ENCODE measurements around the gene SRGAP3.
"Not testable (repeated sequence)": the region's sequence is repeated elsewhere in the genome, so short reads cannot be mapped to it uniquely, and the experiment has no call there.

Gene SRGAP3

DNA sequence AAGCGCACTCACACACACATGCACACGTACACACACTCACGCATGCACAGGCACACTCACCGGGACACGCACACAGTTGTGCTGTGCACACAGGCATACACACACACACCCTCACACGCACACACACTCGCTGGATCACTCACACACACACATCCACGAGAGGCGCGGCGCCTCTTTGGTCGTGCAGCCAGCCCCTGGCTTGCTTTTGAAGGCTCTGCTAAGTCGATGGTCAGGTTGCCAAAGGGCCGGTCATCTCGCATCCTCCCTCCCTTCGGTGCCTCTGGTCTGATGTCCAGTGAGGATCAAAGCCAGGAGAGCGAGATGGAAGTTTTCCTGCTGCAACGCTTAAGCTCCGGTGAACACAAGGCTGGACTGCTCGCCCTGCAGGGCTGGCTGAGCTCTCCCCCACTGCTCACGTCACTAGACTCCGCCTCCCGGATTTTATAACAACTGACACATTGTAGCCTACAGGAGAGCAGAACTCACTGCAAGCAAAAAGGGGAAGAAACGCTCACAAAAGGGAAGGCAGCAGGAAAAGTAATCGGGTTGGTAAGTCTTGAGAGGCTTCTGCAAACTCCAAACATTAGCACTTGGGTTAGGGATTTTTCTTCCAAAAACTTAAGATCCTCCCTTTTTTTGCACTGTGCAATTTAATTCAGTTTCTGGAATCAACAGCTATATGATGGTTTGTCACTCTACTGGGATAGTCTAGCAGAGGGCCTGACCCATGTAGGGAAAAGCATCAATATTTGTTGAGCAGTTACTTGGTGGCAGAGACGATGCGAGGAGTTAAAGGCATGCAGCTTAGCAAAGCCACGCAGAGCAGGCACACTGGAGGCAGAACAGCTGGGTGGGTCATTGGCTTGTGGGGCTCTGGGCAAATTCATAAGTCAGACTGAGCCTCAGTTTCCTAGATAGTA, at the start of gene SRGAP3:
SRGAP3 (minus strand) TSS at position 374 of the 920 bp plus-strand sequence. CDS start 695 bp downstream, outside the sequence.
- DNase-seq (ENCODE audit: low read depth): peak; percentile 35

DNA sequence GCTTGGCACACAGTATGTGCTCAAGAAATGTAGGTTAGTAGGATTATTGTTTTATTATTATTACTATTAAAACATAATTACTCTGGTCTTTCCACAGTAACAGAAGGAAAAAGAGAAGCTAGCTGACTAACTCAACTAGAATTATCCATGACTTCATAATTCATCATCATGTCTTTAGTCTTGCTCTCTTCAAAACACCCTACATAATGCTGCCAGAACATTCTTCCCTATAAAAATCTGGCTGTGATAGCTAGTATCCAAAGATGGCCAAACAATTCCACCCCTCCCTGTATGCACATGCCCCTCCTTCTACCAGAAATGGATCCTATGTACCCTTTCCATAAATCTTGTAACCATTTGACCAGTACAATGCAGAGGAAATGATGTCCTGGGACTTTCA, 48.8 kb upstream of the SRGAP3 start:
- DNase-seq (ENCODE audit: low read depth): no peak

DNA sequence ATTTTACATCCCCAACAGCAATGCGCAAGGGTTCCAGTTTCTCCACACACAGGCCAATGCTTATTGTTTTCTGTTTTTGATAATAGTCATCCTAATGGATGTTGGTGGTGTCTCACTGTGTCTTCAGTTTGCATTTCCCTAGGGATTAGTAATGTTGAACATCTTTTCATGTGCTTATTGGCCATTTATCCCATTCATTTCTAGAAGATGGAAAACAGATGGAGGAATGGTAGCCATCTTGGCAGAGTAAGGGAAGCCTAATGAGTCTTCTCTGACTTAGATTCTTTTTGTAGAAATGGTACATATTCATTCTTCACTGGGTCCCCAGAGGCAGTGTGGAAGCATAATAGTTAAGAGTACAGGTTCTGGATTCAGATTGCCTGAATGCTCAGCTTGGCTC, 46.8 kb upstream of the SRGAP3 start:
- no peak for DNase-seq (ENCODE audit: low read depth)

DNA sequence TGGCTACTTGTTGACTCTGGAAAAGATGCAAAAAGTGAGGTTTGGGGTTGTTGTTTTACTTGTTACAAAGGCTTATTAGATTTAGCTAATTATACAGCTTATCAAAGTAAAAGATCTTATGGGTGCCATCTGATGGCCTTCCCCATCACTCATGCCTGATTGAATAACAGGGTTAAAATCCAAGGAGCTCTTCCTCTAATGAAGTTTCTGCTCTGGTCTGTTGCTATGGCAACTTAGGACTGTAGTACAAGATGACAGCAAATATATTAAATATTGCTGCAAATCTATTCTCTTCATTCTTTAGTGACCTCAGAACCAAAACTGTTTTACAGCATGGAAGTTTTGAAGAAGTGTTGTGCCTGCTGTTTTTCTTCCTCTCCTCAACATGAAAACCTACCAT, 45.6 kb upstream of the SRGAP3 start:
- DNase-seq (ENCODE audit: low read depth): no peak

DNA sequence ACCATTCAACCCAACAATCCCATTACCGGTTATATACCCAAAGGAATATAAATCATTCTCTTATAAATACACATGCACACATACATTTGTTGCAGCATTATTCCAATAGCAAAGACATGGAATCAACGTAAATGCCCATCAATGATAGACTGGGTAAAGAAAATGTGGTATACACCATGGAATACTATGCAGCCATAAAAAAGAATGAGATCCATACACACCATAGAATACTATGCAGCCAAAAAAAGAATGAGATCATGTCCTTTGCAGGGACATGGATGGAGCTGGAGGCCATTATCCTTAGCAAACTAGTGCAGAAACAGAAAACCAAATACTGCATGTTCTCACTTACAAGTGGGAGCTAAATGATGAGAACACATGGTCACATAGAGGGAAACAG, 44.5 kb upstream of the SRGAP3 start:
- not testable (repeated sequence) for DNase-seq (ENCODE audit: low read depth)

DNA sequence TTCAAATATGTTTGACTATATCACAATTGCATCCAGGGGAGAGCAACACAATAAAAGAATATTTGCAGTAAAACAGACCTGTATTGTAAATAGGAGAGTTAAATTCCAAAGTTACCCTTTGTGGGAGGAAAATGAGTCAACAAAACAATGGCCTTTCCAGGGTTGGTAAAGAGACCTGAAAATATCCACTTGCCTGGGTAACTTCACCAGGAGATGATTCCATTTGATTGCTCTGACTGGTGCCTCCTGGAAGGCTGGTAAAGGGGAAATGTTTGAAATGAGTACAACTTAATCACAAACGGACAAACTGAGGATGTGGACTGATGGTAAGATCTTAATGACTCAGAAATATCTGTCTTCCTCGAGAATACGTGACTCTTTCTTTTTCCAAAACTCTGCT, 43.6 kb upstream of the SRGAP3 start:
- no peak for DNase-seq (ENCODE audit: low read depth)

DNA sequence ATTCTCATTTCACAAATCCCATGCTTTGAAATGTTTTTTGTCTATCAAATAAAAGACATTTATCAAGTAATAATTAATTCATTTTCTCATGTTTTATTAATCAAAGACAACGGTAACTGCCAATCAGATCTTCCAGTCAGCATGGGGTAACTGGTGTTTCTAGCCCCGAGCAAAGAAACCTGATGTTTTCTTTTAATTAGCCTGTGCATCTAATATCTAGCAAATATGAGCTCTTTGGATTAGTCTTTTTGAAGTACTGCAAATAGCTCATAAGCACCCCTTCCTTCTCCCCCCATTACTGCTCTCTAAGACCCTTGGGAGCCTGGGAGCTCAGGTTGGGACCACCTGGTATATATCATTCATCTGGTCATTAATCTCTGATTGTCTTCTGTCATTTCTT, 43.1 kb upstream of the SRGAP3 start:
- no peak for DNase-seq (ENCODE audit: low read depth)

DNA sequence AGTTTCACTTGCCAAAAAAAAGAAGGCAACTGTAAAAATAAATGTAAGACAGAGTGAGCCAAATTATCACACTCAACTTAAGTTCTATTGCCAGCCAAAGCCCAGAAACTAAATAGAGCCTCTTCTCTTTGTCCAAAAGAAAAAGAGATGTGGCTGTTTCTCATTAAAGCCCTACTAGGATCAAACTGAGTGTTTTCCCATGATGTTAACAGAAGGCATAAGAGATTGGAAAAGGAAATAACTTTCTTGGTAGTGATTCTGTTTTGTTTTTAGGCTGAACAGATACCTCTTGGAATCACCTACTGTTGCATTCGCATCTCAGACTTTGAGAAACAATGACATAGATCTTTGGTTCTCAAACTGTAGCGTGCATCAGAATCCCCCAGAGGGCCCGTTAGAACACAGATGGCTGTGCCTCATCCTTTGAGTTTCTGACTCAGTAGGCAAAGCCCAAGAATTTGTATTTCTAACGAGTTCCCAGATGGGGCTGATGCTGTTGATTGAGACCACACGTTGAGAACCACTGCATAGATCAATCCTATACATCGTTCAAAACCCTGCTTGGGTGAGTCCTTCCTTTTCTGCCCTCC, 42.5 kb upstream of the SRGAP3 start:
- no peak for DNase-seq (ENCODE audit: low read depth)

DNA sequence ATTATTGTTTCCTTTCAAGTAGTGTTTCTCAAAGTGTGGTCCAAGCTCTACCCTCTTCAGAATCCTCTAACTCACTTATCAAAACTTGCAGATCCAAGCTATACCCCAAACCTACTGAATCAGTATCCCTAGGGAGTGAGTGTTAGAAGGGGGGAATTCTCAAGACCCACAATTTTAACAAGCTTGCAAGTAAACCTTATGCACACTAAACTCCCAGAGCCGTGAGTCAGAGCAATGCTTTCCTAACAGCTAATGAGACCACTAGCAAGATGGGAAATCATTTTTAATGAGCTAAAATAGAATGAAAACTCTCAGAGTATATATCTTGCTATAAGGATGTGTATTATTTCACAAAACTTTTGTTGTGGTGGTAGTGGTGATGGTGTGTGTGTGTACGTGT, 41.1 kb upstream of the SRGAP3 start:
- no peak for DNase-seq (ENCODE audit: low read depth)

DNA sequence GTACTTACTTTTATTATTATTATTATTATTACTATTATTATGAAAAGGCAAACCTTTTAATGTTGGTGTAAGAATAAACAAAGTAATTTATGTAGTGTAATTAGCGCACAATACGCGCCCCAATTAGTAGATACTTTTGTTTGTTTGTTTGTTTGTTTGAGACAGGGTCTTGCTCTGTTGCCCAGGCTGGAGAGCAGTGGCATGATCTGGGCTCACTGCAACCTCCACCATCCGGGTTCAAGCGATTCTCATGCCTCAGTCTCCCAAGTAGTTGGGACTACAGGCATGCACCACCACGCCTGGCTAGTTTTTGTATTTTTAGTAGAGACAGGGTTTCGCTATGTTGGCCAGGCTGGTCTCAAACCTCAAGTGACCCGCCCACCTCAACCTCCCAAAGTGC, 32.1 kb upstream of the SRGAP3 start:
- not testable (repeated sequence) for DNase-seq (ENCODE audit: low read depth)

DNA sequence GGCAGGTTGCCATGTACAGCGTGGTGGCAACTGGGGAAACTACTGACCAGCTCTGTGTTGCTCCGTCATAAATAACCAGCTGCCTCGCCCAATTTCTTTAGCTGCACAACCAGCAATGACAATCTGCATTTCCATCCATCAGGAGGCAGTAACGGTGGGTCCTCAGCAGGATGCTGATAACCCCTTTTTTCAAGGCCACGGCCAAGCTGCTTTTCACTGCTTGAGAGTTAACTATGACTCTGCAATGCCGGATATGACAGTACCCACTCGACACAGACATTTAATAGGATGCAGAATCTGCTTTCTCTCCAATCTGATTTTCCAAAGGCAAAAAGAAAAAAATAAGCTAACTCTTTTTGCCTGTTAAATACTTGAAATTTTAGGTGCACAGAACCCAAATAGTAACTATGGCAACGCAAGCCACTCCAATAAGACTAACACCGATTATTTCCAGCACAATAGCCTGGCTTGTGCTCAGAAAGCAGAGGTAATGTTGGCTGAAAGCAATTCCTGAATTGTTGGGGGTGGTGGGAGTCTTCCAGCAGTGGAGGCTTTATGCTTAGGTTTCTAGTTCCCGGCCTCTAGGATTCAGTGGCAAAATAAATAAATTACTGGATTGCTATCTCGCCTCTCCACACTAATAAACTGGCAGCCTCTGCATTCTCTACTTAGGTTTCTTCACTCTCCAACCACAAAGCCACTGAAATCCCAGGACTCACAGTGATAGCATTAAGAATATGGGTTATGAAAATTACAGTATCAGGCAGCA, 31.2 kb upstream of the SRGAP3 start:
- no peak for DNase-seq (ENCODE audit: low read depth)

DNA sequence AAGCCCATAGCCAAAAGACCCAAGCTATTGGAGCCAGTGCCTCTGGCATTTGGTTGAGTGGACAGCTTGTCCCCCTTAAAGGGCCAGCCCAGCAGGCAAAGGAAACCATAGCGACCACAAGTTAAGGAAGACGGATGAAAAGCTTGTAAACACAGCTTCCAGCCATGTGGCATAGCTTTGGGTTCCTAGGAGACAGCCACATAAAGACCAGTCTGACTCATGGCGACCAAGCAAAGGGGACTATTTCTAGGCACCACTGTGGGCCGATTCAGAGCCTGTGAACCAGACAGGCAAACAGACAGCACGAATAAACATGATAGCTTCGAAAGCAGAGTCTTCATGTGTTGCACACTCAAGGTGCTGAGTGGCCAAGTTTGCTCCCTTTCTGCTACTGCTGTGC, 30.5 kb upstream of the SRGAP3 start:
- no peak for DNase-seq (ENCODE audit: low read depth)

DNA sequence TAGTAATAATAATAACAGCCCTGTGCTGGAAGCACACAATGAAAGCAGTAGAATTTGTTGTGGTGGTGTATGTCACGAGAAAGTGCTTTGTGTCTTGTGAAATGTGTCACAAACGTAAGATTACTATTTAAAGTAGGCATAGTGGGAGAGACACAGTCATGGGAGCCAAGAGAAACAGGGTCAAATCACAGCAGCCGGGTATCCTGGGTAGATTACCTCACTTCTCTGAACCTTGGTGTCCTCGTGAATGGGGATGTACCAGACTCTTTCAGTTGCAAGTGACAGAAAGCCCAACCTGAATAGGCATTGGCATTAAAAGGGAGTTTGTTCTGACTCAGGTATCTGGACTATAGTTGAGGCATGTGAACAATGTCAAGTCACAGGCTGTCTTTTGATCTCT, 29.1 kb upstream of the SRGAP3 start:
- DNase-seq (ENCODE audit: low read depth): no peak

DNA sequence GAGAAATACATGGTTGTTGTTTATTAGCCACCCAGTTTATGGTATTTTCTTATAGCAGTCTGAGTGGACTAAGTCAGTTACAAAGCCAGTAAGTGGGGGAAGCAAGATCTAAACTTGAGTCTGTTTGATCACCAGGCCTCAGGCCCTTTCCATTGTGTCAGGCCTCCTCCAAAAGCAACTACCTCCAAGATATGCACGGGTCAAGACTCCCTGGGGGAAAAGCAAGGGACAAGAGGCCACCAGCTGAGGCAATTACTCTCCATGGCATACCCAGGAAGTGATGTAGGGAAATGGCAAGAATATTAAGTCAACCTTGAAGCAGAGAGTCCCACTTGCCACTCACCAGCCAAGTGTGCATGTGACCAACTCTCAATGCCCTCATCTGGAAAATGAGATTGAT, 28.6 kb upstream of the SRGAP3 start:
- DNase-seq (ENCODE audit: low read depth): no peak

DNA sequence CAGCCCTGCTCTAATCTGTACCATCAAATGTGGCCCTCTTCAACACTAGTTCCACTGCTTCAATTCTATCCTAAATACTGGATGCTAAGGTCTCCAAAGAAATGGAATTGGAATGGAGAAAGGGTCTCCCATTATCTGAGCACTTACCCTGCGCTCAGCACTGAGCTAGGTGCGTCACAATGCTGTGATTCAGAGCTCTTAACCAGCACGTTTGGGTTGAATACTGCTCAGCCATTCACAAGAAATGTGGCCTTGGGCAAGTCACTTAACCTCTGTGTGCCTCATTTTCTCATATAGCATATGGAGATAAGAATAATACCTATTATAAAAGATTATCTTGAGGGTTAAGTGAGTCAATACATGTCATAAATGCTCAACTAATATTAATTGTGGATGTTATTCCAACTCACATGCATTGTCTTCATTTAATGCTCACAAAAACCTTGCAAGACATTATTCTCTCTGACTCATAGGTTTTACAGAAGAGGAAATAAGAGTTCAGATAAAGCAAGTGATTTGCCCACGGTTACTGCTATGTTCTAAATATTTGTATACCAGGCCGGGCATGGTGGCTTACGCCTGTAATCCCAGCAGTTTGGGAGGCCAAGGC, 27.4 kb upstream of the SRGAP3 start:
- no peak for DNase-seq (ENCODE audit: low read depth)

DNA sequence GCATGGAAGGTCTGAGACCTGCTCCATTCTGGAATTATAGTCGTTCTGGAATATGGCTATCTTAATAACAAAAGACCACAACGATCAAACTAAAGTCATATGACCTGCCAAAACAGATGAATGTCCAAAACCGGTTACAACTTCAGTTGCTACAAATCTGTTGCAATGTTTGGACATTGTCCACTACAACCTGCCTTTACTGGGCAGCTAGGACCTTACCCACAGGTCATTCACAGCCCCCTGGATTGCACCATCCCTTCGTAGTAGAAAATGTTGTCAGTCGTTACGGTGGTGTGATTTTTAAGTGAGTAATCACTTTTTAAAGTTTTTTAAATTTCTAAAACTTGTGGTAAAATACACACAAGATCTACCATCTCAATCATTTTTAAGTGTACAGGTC, 22.5 kb upstream of the SRGAP3 start:
- no peak for DNase-seq (ENCODE audit: low read depth)

DNA sequence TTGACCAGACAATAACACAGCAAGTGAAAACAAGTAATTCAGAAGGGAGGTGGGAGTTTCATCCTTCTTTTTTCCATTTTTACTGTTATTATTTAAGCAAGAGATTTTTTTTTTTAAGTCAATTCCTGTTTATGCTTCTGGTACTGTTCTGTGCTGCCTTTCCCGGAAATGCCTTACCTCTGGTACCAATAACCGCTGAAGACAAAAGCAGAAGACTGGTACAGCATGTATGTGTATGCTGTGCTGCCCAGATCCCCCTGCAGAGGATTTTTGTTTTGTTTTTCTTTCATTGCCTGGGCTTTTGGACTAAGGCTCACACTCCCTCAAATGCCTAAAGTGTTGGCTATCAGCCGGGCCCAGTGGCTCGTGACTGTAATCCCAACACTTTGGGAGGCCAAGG, 21.3 kb upstream of the SRGAP3 start:
- DNase-seq (ENCODE audit: low read depth): no peak

DNA sequence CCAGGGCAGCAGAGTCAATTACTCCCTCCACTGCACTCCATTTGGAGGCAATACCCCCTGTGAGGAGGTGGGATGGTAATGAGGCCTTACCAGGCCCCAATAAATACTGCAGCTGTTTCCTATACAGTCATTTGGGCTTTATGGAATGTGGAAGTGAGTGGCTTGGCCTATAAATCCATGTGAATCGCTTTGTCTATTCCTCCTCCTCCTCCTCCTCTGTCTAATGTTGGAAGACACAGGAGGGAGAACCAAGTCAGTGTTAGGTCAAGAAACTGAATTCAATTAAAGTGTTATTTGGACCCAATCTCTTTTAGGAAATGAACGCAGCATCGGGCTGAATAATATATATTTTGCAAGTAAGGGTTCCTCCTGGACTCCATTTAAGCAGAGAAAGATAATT, 17.3 kb upstream of the SRGAP3 start:
- DNase-seq (ENCODE audit: low read depth): no peak

DNA sequence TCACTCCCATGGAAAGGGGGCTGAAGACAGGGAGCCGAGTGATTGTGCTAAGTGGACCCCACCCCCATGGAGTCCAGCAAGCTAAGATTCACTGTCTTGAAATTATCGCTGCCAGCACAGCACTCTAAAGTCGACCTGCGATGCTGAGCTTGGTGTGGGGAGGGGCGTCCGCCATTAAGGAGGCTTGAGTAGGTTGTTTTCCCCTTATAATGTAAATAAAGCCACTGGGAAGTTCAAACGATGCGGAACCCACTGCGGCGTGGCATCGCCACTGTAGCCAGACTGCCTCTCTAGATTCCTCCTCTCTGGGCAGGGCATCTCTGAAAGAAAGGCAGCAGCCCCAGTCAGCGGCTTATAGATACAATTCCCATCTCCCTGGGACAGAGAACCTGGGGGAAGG, 10.9 kb upstream of the SRGAP3 start:
- no peak for DNase-seq (ENCODE audit: low read depth)

DNA sequence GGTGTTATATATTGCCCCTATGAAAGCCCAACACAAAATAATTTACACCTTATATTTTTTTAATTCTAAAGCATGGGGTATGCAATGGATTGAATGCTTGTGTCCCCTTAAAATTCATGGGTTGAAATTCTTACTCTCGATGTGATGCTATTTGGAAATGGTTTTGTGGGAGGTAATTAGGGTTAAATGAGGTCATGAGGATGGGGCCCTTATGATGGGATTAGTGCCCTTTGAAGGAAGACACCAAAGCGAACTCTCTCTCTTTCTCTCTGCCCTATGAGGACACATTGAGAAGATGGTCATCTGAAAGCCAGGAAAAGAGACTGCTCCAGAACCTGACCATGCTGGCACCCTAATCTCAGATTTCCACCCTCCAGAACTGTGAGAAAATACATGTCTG, 7.6 kb upstream of the SRGAP3 start:
- DNase-seq (ENCODE audit: low read depth): no peak

DNA sequence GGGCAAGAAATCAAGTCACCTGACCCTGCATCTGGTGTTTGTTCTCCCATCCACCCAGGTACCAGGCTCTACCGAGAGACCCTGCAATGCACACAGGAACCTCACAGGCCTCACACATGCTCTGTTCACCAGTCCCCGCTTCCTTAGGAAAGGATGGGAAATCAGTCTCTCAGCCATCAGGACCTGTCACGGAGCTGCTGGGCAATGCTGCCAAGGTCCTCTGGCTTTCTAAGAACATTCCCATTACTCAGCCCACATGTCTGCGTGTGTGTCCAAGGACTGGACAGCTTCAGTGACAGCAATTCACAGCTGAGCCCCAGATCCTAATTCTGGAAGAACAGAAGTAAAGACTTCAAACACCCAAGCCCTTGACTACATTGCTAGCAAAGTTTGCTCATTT, 6.5 kb upstream of the SRGAP3 start:
- no peak for DNase-seq (ENCODE audit: low read depth)

DNA sequence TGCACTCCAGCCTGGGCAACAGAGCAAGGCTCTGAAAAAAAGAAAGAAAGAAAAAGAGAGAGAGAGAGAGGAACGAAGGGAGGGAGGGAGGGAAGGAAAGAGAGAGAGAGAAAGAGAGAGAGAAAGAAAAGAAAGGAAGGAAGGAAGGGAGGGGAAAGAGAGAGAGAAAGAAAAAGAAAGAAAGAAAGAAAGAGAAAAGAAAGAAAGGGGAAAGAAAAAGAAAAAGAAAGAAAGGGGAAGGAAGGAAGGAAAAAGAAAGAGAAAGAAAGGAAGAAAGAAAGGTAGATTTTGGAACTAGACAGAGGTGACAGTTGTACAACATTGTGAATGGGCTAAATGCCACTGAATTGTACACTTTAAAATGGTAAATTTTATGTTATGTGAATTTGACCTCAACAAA, 5.3 kb upstream of the SRGAP3 start:
- DNase-seq (ENCODE audit: low read depth): no peak

DNA sequence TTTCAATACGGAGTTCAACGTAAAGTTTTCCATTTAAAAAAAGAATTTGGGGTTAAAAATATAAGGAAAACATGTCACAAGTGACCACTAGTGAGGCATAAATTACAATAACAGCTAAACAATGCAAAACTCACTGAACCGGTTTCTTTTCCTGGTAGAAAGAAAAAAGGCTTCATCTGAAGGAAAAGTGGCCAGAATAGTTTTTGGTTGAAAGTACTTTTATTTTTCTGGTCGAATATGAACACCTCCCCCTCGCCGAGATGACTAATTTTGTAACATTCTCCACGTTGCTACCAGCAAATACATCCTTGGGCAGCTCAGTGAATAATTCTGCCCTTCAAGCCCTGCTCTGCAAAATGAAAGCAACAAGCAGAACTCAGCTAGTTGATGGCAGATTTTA, 3.9 kb upstream of the SRGAP3 start:
- no peak for DNase-seq (ENCODE audit: low read depth)
